NCI-H774 (cell line): ENCODE results near the gene SPECC1.
A peak's percentile ranks its signal among the peaks of the same experiment; 100 is the strongest.

Experiments
- DNase-seq: peaks from one replicate; lab custom pipeline; 2025; lab: John Stamatoyannopoulos, UW

SPECC1 gene

GRCh38 chr17:20273741-20274500 lies 264.8 kb downstream of the SPECC1 start:
- DNase-seq, result no peak

GRCh38 chr17:20275653-20276052 lies 266.5 kb downstream of the SPECC1 start:
- DNase-seq, result no peak

GRCh38 chr17:20276421-20276820 lies 267.3 kb downstream of the SPECC1 start:
- no peak for DNase-seq

- DNase-seq, result no peak
Observed at GRCh38 chr17:20278805-20279204, 269.6 kb downstream of the SPECC1 start.

GRCh38 chr17:20279631-20280030 lies 270.5 kb downstream of the SPECC1 start:
- no peak for DNase-seq

- DNase-seq, result no peak
Observed at GRCh38 chr17:20280051-20280450, 270.9 kb downstream of the SPECC1 start.

- DNase-seq, result no peak
Observed at GRCh38 chr17:20280851-20281250, 271.7 kb downstream of the SPECC1 start.

- no peak for DNase-seq
Observed at GRCh38 chr17:20281860-20282259, 272.7 kb downstream of the SPECC1 start.

- no peak for DNase-seq
Observed at GRCh38 chr17:20282526-20283308, 273.6 kb downstream of the SPECC1 start.

GRCh38 chr17:20284022-20284421 lies 274.9 kb downstream of the SPECC1 start:
- DNase-seq, result no peak

- DNase-seq, result peak; percentile 0
Observed at GRCh38 chr17:20284570-20285295, 275.6 kb downstream of the SPECC1 start.

- no peak for DNase-seq
Observed at GRCh38 chr17:20289984-20290383, 280.8 kb downstream of the SPECC1 start.

GRCh38 chr17:20291853-20292252 lies 282.7 kb downstream of the SPECC1 start:
- no peak for DNase-seq

GRCh38 chr17:20293501-20293900 lies 284.3 kb downstream of the SPECC1 start:
- no peak for DNase-seq

GRCh38 chr17:20294120-20294519 lies 285.0 kb downstream of the SPECC1 start:
- no peak for DNase-seq

- DNase-seq, result no peak
Observed at GRCh38 chr17:20299013-20299412, 289.9 kb downstream of the SPECC1 start.

- no peak for DNase-seq
Observed at GRCh38 chr17:20300436-20300934, 291.3 kb downstream of the SPECC1 start.

GRCh38 chr17:20302246-20302917 lies 293.2 kb downstream of the SPECC1 start:
- DNase-seq, result no peak

GRCh38 chr17:20304961-20305360 lies 295.8 kb downstream of the SPECC1 start:
- DNase-seq, result no peak

GRCh38 chr17:20306924-20307323 lies 297.8 kb downstream of the SPECC1 start:
- no peak for DNase-seq

- no peak for DNase-seq
Observed at GRCh38 chr17:20307326-20307910, 298.3 kb downstream of the SPECC1 start.

GRCh38 chr17:20310481-20310880 lies 301.3 kb downstream of the SPECC1 start:
- no peak for DNase-seq
